Stimulated activated CD8-positive, alpha-beta memory T cell treated with anti-CD3 and anti-CD28 coated beads, Interleukin-4, amount 100 ng/mL, for 1 hour (primary cell): Measurements from ENCODE around the gene IGSF21.

ENCODE experiments used
- DNase-seq, 2 donors: peaks; one replicate each; pipeline ENCODE4 v3.0.0-alpha.2; 2020; ENCODE audit warnings: low read depth in 2 of 2, low spot score in 1 of 2

The IGSF21 gene

DNA sequence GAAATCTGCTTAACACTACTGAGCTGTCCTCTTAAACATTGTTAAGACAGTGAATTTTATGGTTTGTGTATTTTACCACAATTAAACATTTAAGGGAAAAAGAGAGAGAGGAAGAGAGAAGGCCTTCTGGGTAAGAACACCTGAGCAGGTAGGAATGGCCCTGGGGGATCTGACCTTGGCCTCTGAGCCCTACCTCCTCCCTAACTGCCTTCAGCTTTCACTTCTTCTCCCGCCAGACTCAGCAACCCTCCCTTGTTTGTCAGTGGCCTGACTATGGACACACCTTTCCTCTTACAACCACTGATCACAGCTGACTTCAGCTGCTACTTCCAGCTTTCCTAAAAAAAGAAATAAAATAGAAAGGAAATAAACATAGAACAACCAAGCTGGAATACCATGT lies 13.5 kb upstream of the IGSF21 start:
- no peak for DNase-seq

DNA sequence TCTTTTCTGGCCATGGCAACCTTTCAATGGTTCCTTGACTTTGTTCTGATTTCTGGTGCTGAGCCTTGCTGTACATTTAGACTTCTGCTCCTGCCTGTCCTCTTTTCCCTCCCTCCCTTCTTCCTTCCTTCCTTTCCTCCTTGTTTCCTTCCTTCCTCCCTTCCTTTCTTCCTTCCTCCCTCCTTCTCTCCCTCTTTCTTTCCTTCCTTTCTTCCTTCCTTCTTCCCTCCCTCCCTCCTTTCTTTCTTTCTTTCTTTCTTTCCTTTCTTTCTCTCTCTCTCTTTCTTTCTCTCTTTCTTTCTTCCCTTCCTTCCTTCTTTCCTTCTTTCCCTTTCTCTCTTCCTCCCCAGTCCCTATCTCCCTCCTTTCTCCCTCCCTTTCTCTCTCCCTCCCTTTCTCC lies 10.4 kb upstream of the IGSF21 start:
- no peak for DNase-seq

DNA sequence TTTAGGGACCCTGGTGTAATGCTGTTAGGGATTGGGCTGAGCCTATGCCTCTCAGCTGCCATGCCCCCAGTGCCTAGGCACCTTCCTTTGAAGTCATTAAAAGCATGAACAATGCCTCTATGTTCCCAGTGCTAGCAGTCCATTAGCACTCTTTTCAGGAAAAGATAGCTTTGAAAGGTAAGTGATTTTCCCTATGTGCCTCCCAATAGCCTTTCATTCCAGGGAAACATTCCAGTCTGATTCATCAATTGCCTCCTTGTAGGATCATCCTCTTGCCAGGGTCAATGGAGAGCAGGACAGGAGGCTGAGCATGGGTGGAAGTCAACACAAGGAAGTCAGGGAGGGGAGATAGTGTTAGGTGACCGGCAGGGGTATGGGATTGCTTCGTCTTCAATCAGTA lies 8.6 kb upstream of the IGSF21 start:
- DNase-seq = no peak

DNA sequence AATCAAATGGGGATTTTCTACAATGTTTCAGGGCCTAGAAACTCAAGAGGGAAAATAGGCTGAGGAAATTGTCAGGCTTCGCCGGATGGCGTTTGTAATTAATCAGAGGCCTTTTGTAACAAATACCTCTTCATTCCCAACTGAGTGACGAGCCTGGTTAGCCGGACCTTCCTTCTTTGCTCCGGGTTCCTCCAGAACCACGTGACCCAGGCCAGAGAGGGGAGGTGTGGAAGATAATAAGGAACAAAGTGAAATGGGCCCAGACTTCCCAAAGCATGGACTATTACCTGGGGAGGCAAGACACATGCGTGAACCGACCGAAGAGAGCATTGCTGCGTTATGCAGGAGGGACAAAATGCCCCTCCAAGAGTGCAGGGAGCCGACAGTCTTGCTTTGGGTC lies 7.5 kb upstream of the IGSF21 start:
- DNase-seq = no peak

DNA sequence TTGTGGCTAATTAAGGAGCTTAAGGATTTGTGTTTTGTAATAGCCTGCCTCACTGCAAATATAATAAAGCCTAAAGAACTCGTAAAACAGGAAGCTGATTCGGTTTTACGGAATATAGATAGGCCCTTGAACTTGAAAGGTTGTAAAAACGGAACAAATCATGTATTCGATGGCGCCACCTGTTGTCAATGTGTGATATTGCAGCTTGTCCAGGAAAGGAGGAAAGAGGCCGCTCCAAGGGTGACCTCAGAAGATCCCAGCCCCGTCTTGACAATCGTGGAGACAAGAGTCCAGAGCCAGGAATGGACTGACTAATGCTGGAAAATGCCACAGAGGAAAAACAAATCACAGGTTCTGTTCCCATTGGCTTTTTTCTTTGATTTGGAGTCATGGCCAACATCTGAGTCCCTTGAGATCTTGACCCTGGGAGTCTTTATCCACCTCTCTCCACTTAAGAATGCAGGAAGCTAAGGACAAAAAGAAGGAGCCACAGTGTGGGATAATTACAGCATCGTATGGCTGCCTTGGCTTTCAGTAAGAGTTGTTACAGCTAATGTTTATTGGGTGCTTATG lies 7.0 kb upstream of the IGSF21 start:
- no peak for DNase-seq

DNA sequence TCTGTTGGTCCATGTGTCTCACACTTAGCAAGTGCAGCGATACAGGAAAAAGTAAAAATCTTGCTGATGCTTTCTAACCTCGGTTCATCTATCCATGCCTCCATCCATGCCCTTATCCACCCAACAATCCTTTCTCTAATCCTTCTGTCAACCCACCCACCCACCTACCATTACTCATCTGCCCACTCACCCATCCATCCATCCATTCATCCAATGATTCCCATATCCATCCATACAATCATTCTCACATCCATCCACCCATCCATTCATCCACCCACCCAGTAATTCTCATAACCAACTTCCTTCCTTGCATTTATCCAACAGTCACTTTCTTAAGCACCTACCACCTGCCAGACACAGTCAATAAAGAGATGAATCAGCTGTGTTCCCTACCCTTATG lies 6.1 kb upstream of the IGSF21 start:
- no peak for DNase-seq

DNA sequence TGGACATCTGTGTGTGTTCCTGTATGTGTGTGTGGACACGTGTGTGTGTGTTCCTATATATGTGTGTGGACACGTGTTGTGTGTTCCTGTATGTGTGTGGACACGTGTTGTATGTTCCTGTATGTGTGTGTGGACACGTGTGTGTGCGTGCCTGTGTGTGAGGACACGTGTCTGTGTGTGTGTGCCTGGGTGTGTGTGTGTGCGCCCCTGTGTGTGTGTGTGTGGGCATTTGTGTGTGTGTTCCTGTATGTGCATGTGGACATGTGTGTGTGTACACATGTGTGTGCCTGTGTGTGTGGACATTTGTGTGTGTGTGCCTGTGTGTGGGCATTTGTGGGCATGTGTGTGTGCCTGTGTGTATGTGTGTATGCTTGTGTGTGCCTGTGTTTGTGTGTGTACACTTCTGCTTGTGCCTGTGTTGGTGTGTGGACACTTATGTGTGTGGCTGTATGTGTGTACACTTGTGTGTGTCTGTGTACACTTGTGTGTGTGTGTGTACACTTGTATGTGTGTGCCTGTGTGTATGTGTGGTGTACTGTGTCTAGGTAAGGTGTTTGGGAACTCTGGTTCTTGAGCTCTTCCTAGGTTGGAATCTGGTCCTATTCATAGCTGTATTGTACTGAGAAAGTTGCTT lies 3.7 kb upstream of the IGSF21 start:
- DNase-seq = no peak

DNA sequence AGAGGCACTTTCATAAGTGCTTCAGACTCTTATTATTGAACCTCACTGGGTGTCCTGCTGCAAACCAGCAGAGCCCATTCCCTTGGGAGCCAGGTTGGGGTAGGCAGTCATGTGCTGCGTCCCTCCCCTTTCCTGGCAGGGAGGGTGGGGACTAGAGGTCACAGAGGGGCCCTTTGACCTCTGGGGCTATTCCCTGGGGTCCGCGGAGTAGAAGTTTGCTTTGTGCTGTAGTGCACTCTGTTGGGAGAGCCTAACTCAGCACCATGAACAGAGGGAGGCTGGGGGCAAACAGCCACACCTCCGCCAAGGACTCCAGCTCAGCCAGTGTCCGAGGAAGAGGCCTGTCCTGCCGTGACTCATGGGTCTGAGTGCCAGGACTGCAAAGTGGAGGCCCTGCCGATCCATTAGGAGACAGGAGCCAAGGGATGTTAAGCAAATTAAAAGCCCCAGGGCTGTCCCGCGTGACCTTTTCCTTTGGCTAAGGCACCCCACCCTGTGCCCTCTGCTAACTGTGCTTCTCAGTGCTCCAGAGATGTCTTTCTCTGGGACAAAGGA lies 3.0 kb upstream of the IGSF21 start:
- DNase-seq = no peak

DNA sequence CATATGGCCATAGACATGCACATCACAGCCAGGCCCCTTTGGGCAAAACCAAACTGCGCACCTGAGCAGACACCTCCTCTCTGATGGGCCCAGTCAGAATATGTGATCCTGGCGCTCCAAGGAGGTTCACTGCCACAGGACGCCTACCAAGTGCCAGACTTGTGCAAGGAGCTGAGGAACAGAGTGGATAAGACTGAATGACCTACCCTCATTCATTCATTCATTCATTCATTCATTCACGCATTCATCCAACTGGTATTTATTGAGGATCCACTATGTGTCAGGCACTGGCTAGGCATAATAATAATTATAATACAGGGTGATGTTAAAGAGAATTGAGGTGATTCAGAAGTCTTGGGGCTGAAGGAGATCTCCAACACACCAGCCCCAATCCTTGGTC lies 2.4 kb upstream of the IGSF21 start:
- no peak for DNase-seq

DNA sequence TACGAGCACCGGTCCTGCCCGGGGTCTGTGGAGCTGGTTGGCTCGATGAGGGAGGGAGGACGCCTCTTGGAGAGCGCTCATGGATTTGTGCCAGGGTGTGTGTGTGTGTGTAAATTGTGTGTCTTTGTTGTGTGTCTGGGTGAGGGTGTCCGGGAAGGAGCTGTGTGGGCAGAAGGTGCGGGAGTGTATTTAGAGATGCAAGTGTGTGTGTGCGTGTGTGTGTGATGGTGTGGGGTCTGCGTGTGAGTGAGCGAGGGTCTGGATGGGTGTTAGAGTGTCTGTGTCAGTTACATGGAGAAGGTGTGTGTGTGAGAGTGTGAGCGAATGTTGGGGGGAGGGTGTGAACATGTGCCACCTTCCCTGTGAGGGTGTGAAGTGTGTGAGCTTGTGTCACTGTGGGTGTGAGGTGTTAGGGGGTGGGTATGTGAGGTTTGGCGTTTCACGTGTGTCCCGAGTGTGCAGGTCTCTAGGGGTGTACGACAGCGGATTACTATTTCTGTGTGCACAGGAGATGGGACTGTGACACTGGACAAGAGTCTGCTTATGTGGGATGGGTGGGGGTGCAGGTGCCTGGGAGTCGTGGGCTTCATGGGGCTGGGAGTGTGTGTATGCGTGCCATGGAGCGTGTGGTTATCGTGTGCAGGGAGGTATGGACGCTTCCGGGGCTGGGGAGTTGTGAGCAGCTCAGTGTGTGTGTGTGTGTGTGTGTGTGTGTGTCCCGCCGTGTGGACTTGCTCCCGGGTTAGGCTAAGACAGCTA lies 880 bp downstream of the IGSF21 start:
- no peak for DNase-seq

DNA sequence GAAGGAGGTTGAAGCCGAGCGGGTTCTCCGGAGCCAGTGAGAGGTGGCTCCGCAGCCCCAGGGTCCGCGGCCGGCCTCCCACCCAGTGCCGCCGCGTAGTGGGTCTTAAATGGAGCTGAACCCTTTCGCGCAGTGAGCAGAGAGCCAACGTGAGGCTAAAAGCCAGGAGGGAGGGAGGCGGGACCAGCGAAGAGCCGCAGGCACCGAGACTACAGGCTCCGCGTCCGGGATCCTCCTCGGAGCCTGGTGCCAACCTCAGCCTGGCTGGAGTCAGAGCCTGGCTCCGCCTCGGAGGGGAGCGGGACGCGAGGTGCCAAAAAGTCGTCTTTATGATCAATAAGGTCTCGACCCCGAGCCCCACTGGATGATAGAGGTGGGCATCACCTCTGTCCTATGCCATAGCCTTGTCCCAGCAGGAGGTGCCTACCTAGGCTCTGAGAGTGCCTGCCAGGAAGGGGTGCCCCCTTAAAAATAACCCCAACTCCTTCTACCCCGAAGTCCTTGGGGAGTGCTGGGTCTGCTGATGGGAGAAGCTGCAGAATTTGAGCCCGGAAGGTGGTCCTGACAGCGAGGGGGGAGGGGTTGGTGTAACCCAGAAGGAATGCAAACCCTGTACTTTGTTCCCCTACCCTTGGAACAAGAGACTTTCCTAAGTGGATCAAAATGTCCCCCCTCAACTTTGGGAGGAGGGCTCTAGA lies 1.6 kb downstream of the IGSF21 start:
- no peak for DNase-seq

DNA sequence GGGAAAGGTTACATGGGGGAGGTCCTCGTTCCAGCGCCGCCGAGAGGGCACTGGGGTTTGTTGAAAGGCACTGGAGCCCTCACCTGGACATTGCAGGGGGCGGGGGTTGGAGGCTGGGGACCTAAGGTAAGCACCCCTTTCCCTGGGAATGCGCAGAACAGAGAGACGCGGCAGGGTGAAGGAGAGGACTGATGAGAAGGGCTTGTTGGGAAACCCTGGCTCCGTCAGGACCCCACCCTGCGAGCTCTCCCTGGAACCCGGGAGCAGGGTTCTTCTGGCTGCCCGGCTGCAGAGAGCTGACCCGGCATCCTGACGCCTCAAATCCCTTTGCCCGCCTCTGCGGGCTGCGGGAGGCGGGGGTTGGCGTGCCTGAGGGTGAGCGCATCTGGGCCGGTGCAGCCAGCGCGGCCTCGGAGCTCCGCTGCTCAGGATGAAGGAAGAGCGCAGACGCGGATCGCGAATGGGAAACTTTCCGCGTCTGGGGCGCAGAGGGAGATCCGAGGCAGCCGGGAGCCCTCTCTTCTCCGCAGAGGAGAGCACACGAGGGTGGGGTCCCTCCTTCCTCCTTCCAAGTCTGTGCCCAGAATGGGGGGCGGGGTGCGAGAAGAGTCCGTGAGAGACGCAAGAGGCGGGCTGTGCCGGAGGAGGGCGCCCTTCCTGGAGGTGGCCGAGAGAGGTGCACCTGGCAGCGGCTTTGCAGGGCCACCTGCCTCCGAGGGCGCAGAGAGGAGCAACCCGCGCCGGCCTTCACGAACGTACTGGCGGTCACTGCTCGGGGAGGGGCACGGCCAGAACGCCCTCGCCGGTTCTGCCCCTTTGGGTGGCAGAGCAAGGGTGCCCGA lies 2.4 kb downstream of the IGSF21 start:
- DNase-seq = no peak

DNA sequence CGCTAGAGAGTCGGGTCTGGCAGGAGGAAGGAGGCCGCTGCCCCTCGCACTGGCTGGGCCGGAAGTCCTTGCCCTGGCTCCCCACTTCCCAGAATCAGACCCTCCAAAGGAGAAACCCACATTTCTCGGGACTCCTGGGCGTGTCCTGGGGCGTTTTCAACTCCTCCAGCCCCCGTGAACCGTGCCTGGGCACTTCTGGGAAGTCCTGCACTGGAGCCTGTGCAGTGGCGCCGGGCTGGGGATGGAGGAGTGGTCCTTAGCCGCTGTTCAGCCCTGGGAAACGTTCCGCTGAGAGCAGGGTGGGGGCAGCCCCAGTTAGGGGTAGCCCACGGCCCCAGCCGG lies 3.0 kb downstream of the IGSF21 start:
- no peak for DNase-seq

DNA sequence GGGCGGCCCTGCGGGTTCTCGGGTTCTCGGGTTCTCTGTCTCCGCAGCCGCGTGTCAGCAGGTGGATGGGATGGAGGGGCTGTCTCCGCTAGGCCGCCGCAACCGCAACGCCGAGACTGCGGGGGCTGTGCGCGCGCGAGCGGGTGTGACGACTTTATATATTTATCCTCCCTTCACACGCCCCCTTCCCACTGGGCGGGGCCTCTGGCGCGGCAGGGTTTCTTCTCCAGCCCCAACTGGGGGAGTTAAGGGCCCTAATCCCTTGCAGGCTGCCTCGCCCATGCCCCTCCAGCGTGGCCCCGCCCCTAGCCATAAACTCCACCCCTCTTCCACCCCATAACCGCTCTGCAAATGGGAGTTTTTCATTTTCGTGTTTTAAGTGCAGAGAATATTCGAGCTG lies 3.4 kb downstream of the IGSF21 start:
- DNase-seq = no peak

DNA sequence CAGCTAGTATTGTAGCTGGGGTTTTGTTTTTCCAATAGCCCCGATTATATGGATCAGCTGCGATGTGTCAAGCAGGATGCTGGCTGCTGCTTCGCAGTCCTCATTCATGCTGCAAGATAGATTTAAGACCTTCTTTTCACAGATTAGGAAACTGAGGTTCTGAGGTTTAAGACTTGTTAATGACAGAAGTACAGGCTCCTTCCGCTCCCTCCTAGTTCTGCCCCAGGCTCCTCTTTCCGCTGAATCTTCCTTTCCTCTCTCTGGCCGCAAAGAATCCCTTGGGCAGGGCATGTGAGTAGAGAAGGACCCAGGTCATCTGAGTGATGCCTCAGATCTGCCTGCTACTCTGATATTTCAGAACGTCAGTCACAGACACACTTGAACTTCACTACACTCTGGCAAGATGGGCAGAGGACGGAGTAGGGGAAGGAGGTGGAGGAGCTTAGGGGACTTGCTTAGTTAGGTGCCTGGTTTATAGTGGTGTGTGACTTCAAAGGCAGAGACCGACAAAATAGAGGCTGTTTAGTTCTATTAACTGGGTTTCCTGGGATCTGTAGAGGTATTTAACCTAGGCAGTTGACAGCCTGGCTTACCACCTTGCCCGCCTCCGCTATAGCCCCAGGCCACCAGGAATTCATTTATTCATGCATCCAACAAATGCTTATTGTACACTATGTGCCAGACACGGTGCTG lies 4.2 kb downstream of the IGSF21 start:
- no peak for DNase-seq

DNA sequence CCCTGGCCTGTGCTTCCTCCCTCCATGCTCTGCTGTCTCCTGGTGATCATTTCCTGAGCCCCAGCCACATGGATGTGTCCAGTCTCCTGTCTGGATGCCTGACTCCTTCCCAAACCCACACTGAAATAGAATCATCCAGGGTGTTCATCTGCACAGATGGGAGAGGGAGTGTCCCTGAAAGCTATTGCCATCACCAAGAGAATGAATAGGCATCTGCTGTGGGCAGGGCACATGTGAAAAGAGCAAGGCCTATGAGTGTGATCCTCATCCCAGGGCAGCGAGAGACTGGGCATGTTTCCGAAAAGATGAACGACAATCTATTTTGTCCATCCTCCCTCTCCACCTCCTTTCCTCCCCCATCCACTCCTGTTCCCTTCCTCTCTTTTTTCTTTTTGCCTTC lies 5.0 kb downstream of the IGSF21 start:
- no peak for DNase-seq

DNA sequence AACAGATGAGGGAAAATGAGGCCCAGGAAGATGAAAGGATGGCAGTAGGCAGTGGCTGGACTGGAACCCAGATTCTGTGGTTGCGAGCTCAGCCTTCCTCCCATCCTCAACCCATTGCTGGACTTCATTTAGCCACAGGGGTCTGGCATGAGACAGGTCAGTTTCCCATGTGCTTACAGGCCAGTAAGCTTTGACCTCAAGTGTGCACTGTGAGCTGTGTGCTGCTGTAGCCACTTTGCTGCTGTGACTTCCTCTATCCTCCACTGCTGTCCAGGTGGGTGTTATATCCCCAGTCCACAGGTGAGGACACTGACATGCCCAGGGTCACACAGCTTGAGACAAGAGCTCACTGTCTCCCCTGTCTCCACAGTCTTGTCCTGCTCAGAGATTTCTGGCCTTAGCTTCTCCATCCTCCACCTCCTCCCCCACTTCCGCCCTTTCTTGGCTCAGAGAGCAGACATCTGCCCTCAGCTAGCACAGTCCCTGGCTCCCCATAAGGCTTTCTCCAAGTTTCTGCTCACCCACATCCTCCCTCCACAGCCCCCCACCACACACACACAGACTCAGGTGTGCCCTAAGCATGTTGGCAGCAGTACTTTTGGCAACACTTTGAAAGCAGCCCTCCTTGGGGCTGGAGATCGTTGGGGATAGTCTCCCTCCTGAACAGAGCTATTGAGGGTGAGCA lies 7.3 kb downstream of the IGSF21 start:
- no peak for DNase-seq

DNA sequence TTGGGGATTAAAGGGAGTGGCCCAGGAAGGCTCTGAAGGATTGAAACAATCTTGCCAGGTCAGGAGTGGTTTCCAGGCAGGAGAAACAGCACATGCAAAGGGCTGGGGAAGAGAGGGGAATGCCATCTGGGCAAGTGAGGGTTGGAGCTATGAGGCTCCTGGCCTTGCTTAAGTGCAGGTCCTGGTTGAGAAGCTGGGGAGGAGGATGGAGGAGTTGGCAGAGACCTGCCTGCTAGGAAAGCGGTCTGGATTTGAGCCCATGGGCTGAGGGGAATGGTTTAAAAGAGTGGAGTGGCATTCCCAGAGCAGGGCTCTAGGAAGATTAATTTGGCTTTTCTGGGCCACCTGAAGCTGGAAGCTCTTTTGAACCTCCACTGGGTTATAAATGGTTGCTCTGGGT lies 9.2 kb downstream of the IGSF21 start:
- no peak for DNase-seq

DNA sequence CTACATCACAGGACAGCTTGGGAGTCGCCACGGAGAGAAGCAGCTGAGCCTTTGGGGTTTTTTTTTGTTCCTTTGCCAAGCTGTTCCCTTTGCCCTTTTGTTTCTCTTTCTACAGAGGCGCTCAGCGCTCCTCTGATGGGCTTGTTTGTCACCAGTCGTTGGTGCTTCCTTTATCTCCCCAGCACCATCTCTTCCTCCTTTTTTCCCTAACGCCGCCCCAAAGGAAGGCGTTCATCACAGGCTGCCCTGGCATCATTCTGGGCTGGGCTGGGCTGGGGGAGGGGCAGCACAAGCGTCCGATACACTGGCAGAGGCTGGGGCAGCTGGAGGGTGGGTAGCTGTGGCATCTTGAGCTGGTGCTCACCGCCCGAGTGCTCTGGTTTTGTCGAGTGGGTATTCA lies 10.5 kb downstream of the IGSF21 start:
- no peak for DNase-seq

DNA sequence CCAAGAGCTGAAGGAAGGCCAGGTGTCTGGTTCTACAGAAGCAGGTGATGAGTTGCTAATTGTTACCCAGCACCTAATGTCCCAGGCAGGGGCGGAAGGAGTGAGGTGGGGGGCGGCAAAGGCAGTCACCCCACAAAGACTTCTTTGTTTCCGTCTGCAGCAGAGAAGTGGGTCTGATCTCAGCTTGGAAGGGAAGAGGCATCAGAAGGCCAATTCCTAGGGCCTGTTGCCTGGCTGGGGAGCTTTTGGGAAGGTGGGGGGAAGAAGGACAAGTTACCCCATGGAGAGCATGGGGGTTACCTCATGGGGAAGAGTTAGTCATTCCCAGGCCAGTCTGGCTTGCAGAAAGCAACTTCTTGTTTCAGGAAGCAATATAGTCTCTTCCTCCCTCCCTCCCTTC lies 10.9 kb downstream of the IGSF21 start:
- no peak for DNase-seq
